Suprapubic skin (tissue), 4 donors: ENCODE measurements around the gene RLN3.

ENCODE experiments used
- CTCF ChIP-seq, 2 donors: fragments of 200-600 bp in 1 of 2; fragments of 450-650 bp in 1 of 2; sonication (generic) in 1 of 2; IDR thresholded peaks; one replicate each; pipeline ENCODE4 v1.5.1; 2016 to 2019; ENCODE audit warnings: antibody characterized with exemption in 2 of 2, mild to moderate bottlenecking in 1 of 2, moderate library complexity in 1 of 2
- EP300 ChIP-seq: sonication (generic); formaldehyde crosslinking; IDR thresholded peaks from one replicate; pipeline ENCODE4 v1.6.1; 2017; ENCODE audit warnings: antibody characterized with exemption
- POLR2A ChIP-seq, 2 donors: fragments of 450-650 bp; IDR thresholded peaks; one replicate each; pipeline ENCODE4 v1.6.1; 2017; ENCODE audit warnings: antibody characterized with exemption in 2 of 2, mild to moderate bottlenecking in 2 of 2, moderate library complexity in 2 of 2
- POLR2AphosphoS5 ChIP-seq, 3 donors: sonication (generic); formaldehyde crosslinking; IDR thresholded peaks; one replicate each; pipeline ENCODE4 v1.6.1; 2017; ENCODE audit warnings: antibody characterized with exemption in 3 of 3

- TF ChIP-seq CTCF (IDR thresholded peaks at IDR 0.05), result no peak
- no peak for TF ChIP-seq EP300
- TF ChIP-seq POLR2AphosphoS5 (IDR thresholded peaks at IDR 0.05), result no peak
- TF ChIP-seq POLR2A (IDR thresholded peaks at IDR 0.05), result no peak
Measured at GRCh38 chr19:14035706-14036105, 7.8 kb downstream of the RLN3 start.
